HG03280 (cell line): ENCODE data around the gene PRXL2A.
"Not testable (repeated sequence)": the region's sequence is repeated elsewhere in the genome, so short reads cannot be mapped to it uniquely, and the experiment has no call there.

Experiments used
- ATAC-seq: cut with Tn5 transposase; IDR thresholded peaks from one replicate; pipeline ENCODE4 v1.9.1; 2021; ENCODE audit warnings: mild to moderate bottlenecking, moderate library complexity; ENCODE audit not compliant: unreplicated experiment

PRXL2A gene

GRCh38 chr10:80473692-80474596 is 65.6 kb downstream of the PRXL2A start:
- no peak for ATAC-seq

DNA sequence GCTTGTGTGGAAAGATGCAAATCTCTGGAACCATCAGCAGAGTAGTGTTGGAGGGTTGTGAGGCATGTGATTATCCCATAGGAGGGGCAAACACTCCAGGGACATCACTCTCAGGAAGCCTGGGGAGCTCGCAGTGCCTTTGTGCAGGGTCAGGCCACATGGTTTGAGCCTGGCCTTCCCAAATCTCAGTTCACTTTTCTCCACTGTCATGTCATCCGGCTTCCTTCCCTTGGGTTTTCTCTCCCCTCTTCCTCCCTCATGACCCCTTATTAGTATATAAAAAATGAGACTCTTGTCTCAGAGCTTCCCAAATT is 66.2 kb downstream of the PRXL2A start:
- ATAC-seq: no peak

GRCh38 chr10:80474941-80475340 is 66.6 kb downstream of the PRXL2A start:
- no peak for ATAC-seq

- not testable (repeated sequence) for ATAC-seq
Measured at GRCh38 chr10:80475641-80476040, 67.3 kb downstream of the PRXL2A start.

DNA sequence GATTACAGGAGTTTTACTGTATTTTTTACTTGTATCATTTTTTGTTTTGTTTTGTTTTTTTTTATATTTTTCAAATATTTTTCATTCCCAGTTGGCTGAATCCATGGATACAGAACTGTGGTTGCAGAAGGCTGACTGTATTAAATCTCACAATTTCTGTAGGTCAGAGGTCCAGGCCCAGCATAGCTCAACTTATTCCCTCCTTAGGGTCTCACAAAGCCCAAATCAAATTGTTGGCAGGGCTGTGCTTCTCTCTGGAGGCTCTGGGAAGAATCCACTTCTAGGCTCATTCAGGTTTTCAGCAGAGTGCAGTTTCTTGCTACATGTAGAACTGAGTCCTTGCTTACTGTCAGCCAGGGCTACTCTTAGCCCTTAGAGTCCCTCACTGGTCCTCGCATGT is 68.3 kb downstream of the PRXL2A start:
- ATAC-seq: no peak

DNA sequence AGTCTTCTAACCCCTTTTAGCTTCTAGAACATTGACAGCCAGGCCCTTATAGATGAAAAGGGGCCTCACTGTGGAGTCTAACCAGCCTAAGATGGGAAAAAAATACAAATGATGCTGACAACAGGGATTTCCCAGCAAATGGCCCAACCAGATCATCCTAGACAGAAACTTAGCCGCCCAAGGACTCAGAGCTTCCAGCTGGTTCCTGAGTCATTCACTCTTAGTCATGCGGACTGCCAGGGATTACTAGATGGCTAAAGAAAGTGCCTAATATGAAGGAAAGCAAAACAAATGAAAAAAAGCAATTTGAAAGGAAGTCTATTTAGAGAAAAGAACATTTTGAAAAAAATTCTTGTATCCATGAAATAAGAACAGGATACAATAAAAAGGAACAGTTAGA is 69.5 kb downstream of the PRXL2A start:
- no peak for ATAC-seq

DNA sequence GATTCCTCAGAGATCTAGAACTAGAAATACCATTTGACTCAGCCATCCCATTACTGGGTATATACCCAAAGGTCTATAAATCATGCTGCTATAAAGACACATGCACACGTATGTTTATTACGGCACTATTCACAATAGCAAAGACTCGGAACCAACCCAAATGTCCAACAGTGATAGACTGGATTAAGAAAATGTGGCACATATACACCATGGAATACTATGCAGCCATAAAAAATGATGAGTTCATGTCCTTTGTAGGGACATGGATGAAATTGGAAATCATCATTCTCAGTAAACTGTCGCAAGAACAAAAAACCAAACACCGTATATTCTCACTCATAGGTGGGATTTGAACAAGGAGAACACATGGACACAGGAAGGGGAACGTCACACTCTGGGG is 72.0 kb downstream of the PRXL2A start:
- ATAC-seq: not testable (repeated sequence)

DNA sequence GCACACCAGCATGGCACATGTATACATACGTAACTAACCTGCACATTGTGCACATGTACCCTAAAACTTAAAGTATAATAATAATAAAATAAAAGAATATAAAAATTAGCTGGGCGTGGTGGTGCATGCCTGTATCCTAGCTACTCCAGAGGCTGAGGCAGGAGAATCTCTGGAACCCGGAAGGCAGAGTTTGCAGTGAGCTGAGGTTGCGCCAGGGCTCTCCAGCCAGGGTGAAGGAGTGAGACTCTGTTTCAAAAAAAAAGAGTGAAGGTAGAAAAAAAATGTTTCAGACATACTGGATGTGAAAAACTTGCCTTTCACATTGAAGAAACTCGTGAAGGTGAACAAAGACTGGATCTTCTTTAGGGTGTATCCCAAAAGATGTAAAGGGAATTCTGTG is 72.5 kb downstream of the PRXL2A start:
- no peak for ATAC-seq

- no peak for ATAC-seq
Measured at GRCh38 chr10:80484243-80484642, 75.9 kb downstream of the PRXL2A start.

- no peak for ATAC-seq
Measured at GRCh38 chr10:80484676-80485075, 76.3 kb downstream of the PRXL2A start.

GRCh38 chr10:80485076-80485945 is 77.0 kb downstream of the PRXL2A start:
- no peak for ATAC-seq

DNA sequence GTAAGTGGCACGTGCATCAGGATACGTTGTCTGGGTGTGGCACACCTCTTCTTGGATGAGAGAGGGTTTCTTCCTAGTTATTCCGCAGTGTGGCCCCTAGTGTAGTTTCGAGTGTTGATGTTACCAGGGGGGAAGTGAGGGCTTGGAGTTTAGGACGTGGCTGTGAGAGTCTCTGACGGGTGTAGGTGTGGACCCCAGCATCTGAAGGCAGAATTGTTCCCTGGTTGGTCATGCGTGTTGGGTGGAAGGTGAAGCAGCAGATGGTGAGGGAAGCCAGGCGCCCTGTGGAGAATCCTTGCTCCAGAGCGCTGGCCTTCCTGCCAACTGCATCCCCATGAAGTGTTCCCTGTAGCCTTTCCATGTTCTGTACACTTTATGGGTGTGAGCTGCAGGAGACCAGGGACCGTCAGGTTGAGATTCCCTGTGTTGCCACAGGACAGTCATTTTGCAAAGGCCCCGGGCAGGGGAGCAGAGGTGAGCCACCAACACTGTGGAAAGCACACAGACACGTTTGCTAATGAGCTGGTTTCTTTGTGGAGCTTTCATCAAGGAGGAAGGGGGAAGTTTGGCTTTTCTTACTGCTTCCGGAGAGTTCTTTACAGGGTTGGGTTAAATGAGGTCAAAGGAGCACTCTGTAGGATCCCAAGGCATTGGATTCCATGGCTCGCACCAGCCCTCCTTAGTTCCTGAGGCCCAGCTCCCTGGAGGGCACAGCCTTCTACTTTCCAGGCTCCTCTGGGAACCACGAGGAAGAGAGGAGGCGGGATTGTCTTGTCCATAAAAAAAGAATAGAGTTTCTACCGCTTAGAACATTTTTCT is 77.8 kb downstream of the PRXL2A start:
- no peak for ATAC-seq
